Gastroesophageal sphincter (tissue), 3 donors: ENCODE data around the gene AMELX.

Experiments used
- POLR2AphosphoS5 ChIP-seq: sonication (generic); formaldehyde crosslinking; IDR thresholded peaks from one replicate; pipeline ENCODE4 v1.6.1; 2017; ENCODE audit warnings: antibody characterized with exemption
- TF ChIP-seq, protein P1 (sequence below), 4 experiments: fragments of 200-600 bp in 2 of 4; fragments of 450-650 bp in 2 of 4; sonication (generic) in 1 of 4; IDR thresholded peaks; one replicate each; pipeline ENCODE4 v1.5.1; 2017 to 2019; ENCODE audit warnings: antibody characterized with exemption in 4 of 4, mild to moderate bottlenecking in 2 of 4, moderate library complexity in 2 of 4

DNA sequence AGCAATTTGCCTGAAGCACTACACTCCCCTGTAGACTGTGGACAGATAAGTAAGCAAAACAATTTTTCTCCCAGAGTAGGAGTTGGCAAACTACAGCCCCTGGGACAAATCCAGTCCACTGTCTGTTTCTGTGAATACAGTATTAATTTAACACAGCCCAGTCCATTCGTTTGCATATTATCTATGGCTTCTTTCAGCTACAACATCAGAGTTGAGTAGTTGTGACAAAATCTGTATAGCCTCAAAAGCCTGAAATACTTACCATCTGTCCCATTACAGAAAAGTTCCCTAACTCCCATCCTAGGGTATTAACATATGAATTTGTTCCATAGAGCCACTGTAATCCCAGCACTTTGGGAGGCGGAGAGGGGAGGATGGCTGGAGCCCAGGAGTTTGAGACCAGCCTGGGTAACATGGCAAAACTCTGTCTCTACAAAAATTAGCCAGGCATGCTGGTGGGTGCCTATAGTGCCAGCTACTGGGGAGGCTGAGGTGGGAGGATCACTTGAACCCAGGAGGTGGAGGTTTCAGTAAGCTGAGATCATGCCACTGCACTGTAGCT is 53.0 kb downstream of the AMELX start:
- TF ChIP-seq, protein P1, sequence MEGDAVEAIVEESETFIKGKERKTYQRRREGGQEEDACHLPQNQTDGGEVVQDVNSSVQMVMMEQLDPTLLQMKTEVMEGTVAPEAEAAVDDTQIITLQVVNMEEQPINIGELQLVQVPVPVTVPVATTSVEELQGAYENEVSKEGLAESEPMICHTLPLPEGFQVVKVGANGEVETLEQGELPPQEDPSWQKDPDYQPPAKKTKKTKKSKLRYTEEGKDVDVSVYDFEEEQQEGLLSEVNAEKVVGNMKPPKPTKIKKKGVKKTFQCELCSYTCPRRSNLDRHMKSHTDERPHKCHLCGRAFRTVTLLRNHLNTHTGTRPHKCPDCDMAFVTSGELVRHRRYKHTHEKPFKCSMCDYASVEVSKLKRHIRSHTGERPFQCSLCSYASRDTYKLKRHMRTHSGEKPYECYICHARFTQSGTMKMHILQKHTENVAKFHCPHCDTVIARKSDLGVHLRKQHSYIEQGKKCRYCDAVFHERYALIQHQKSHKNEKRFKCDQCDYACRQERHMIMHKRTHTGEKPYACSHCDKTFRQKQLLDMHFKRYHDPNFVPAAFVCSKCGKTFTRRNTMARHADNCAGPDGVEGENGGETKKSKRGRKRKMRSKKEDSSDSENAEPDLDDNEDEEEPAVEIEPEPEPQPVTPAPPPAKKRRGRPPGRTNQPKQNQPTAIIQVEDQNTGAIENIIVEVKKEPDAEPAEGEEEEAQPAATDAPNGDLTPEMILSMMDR (IDR thresholded peaks at IDR 0.05), result no peak
- no peak for TF ChIP-seq POLR2AphosphoS5
